Stimulated activated CD8-positive, alpha-beta memory T cell treated with anti-CD3 and anti-CD28 coated beads, Interleukin-4, amount 100 ng/mL, for 48 hours (primary cell): Measurements from ENCODE around the gene YES1.

Experiments used
- DNase-seq: peaks from one replicate; pipeline ENCODE4 v3.0.0-alpha.2; 2020

Gene YES1

DNA sequence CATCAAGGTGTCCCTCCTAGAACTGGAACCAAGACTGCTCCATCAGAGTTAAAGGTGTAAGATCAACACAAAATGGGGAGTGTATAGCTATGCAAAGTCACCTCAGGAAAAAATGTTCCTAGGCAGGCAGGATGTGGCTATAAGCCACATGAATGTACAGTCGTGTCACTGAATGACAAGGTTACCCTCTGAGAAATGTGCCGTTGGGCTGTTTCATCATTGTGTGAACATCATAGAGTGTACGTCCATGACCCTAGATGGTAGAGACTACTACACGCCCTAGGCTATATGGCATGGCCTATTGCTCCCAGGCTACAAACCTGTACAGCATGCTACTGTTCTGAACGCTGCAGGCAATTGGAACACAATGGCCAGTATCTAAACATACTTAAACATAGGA, 130.1 kb downstream of the YES1 start:
- DNase-seq, result peak; percentile 58

DNA sequence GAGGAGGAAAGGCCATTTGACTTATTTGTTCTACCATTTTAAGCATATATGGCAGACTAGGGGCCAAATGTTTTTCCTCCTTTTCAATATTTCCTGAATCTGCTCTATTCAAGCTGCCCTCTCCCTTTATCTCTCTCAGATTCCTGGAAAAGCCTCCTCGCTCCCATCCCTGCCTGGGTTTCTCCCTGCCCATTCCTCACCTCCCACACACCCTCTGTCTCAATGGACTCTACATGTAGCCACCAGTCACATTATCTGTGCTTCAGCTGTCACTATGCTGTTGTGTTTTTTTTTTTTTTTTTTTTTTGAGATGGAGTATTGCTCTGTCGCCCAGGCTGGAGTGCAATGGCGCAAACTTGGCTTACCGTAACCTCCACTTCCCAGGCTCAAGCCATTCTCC, 131.7 kb downstream of the YES1 start:
- DNase-seq, result no peak

DNA sequence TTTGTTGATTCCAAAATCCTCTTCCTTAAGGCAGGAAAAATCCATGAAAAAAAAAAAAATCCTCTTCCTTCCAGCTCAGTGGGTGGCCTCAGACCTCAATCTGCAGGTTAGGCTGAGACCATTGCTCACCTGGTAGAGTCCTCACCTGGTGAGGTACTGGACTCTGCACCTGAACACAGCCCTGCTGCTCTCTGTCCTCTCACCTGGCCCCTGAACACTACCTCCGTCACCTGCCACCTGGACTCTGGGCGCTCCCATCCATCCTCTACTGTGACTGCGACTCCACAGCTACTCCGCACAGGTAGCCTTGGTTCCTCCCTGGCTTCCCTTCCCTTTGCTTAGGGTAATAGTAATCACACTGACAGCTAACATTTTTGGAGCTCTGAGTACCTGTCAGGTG, 132.5 kb downstream of the YES1 start:
- DNase-seq, result no peak

DNA sequence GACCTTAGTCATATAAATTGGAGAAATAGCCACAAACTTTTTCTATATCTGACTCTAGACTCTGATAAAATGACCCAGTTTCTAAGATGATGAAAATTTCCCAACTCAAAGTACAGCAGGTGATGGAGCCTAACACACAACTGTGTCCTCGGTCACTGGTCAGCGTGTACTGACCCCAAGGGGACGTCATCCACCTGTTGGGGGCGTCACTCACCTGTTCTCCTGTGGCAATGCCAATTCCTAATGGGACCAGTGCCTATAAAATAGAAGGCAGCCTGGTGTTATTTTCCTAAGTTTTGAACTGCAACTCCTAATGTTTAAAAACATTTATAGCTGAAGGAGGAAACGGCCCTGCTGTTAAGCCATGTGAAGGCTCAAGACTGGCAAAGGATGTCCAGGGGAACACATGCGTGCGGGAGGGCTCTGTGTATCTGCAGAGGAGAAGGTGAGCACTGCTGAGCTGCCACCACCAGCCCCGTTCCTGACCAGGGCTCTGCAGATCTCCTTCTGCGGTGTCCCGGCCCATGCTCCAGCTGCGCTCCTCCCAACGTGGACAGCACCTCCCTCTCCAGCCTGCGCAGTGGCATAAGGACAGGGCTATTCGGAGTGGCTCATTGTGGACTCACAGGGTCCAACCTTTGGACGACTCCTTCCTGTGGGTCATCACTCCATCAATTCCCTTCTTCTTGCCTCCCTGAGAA, 133.4 kb downstream of the YES1 start:
- no peak for DNase-seq

DNA sequence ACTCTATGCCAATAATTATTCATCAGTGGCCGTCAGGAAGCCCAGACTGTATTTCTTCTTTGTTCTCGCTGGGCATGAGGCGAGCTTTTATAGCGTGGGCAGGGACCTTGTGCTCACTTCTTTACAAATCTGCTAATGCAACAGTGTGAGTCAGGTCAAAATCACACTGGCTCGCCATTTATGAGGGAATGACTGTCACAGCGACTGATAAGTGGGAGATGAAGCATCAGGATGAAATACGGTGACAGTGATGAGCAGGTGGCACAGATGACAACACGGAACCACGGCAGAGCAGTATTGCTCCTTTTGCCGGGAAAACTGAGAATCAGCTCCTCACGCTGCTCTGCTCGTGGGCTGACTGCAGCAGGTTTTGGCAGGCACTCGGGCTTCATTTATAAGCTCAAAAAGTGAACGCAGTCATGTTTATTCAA, 134.1 kb downstream of the YES1 start:
- no peak for DNase-seq

DNA sequence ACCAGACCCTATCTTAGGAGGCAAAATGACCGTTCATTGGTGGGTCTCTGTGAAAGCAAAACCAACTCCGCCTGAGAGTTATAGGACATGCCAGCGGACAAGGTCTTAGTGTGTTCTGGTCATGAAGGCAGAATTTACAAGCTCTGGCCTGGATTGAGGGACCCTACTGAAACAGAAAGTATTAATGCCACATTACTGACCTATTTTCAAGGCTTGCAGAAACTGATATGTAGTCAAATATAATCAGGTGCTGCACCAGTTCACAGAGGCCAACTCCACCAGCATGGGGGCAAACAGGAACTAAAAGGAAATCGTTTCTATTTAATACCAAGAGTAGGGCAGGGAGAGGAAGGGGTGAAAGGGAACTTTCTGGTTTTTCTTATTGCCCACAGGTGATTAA, 134.9 kb downstream of the YES1 start:
- no peak for DNase-seq

DNA sequence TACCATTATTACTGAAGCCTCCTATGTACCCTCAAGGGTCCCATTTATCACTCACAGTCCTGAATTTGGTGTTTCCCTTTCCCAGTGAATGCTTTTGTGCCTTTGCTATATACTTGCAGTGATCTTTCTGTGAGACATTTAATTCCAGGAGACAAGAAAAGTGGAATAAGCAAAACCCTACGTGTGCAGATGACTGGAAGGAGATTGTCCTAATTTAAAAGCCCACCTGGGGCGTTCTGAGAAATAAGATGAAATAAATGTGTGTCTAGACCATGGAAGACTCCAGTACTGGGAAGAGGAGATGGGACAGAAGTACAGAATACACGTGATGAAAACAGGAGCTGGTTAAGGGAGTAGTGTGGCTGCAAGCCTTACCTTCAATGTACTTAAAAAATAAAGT, 135.3 kb downstream of the YES1 start:
- no peak for DNase-seq

DNA sequence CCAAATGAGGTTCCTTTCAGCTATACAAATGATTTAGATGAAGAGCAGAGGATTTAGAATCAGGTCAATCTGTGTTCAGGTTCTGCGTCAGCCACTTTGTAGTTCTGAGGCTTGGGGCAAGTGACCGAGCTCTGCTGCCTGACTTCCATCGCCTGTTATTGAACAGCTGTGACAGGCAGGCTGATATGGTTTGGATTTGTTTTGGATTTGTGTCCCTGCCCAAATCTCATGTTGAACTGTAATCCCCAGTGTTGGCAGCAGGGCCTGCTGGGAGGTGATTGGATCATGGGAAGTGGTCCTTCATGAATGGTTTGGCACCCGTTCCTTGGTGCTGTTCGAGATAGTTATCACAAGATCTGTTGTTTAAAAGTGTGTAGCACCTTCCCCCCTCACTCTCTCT, 136.0 kb downstream of the YES1 start:
- no peak for DNase-seq

DNA sequence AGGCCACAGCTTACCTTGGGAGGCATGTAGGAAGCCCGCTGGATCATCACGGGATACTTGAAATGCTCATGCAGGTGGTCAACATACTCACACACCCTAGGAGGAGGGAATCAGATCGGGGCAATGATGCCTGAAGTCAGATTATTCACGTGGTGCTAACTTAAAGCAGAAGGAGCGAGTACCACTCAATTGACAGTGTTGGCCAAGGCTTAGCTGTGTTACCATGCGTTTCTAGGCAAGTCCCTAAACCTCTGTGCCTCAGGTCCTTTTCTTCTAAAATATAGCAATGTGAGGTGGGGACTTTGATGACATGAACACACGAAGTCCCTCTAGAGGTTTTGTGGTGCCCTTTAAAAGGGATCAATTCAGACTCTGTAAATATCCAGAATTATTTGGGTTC, 136.7 kb downstream of the YES1 start:
- no peak for DNase-seq

DNA sequence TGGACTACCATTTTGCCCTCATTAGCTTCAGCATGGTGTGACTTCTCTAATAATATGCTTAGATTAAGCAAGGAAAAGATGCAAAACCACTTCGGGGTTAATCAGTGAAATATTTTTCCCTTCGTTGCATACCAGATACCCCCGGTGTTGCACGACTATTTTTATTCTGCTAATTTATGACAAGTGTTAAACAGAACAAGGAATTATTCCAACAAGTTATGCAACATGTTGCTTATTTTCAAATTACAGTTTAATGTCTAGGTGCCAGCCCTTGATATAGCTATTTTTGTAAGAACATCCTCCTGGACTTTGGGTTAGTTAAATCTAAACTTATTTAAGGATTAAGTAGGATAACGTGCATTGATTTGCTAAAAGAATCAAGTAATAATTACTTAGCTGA, 138.3 kb downstream of the YES1 start:
- DNase-seq, result no peak

DNA sequence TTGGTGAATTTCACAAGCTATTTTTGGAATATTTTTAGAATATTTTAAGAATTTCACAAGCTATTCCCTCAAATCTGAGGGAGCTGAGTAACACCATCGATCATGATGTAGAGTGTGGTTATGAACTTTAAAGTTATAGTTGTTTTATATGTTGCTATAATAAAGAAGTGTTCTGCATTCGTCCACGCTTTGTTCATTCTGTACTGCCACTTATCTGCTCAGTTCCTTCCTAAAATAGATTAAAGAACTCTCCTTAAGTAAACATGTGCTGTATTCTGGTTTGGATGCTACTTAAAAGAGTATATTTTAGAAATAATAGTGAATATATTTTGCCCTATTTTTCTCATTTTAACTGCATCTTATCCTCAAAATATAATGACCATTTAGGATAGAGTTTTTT, 138.7 kb downstream of the YES1 start:
- no peak for DNase-seq
